Measurements from ENCODE around the gene HBG1.
"Not testable (repeated sequence)": the region's sequence is repeated elsewhere in the genome, so short reads cannot be mapped to it uniquely, and the experiment has no call there.

The HBG1 gene

GRCh38 chr11:5277807-5278382 lies 28.2 kb upstream of the HBG1 start:
- DNase-seq (ENCODE audit: low read depth, low spot score) = no peak

GRCh38 chr11:5276697-5277096 lies 27.0 kb upstream of the HBG1 start:
- no peak for DNase-seq (ENCODE audit: low read depth, low spot score)

- no peak for DNase-seq (ENCODE audit: low read depth, low spot score)
Measured at GRCh38 chr11:5275369-5276110, 25.9 kb upstream of the HBG1 start.

- no peak for DNase-seq (ENCODE audit: low read depth, low spot score)
Measured at GRCh38 chr11:5274395-5274794, 24.7 kb upstream of the HBG1 start.

- DNase-seq (ENCODE audit: low read depth, low spot score) = no peak
Measured at GRCh38 chr11:5272395-5273017, 22.8 kb upstream of the HBG1 start.

- no peak for DNase-seq (ENCODE audit: low read depth, low spot score)
Measured at GRCh38 chr11:5269715-5270147, 20.1 kb upstream of the HBG1 start, which contains the start of gene HBE1. TSS of gene HBE1 (minus strand) at chr11:5269945. CDS start at chr11:5269890, 55 bp downstream.

GRCh38 chr11:5267033-5267563 lies 17.4 kb upstream of the HBG1 start:
- no peak for DNase-seq (ENCODE audit: low read depth, low spot score)

GRCh38 chr11:5266609-5267008 lies 17.0 kb upstream of the HBG1 start:
- no peak for DNase-seq (ENCODE audit: low read depth, low spot score)

GRCh38 chr11:5265832-5266231 lies 16.2 kb upstream of the HBG1 start:
- no peak for DNase-seq (ENCODE audit: low read depth, low spot score)

- no peak for DNase-seq (ENCODE audit: low read depth, low spot score)
Measured at GRCh38 chr11:5258543-5259262, 9.0 kb upstream of the HBG1 start.

- no peak for DNase-seq (ENCODE audit: low read depth, low spot score)
Measured at GRCh38 chr11:5257296-5257695, 7.6 kb upstream of the HBG1 start.

GRCh38 chr11:5254646-5255413 lies 5.2 kb upstream of the HBG1 start, which contains the start of gene HBG2:
TSS of gene HBG2 (minus strand) at chr11:5254781. CDS start at chr11:5254728, 53 bp downstream.
- not testable (repeated sequence) for DNase-seq (ENCODE audit: low read depth, low spot score)

- not testable (repeated sequence) for DNase-seq (ENCODE audit: low read depth, low spot score)
Measured at GRCh38 chr11:5254023-5254422, 4.4 kb upstream of the HBG1 start.

GRCh38 chr11:5253440-5253839 lies 3.8 kb upstream of the HBG1 start:
- DNase-seq (ENCODE audit: low read depth, low spot score) = not testable (repeated sequence)

- no peak for DNase-seq (ENCODE audit: low read depth, low spot score)
Measured at GRCh38 chr11:5252919-5253265, 3.2 kb upstream of the HBG1 start.

GRCh38 chr11:5252192-5252918 lies 2.7 kb upstream of the HBG1 start:
- DNase-seq (ENCODE audit: low read depth, low spot score) = no peak

GRCh38 chr11:5251746-5252145 lies 2.1 kb upstream of the HBG1 start:
- DNase-seq (ENCODE audit: low read depth, low spot score) = no peak

- no peak for DNase-seq (ENCODE audit: low read depth, low spot score)
Measured at GRCh38 chr11:5250543-5251204, 1.0 kb upstream of the HBG1 start.

GRCh38 chr11:5248498-5248897 lies 1.2 kb downstream of the HBG1 start:
- DNase-seq (ENCODE audit: low read depth, low spot score) = not testable (repeated sequence)
